ENCODE measurements around the gene ZNF79. TPM values are rescaled to one million over a fixed set of nuclear protein-coding genes. Genes with fewer than 3 reads are reported as not detected.
"Not testable (repeated sequence)": the region's sequence is repeated elsewhere in the genome, so short reads cannot be mapped to it uniquely, and the experiment has no call there.

ZNF79 gene
- total RNA-seq, 1 donor from 2014 or later, result 16.8 TPM

GRCh38 chr9:127451608-127451857 is 27.4 kb downstream of the ZNF79 start:
- intact Hi-C loops (cut with micrococcal nuclease), result loop anchor here (1.0 to 5.0 kb wide), 14 partner anchors 27 to 676 kb away; partner anchors contain the start of genes PTGES2, PTRH1, STXBP1 and TOR2A

GRCh38 chr9:127451858-127452656 is 27.9 kb downstream of the ZNF79 start:
- intact Hi-C loops (cut with micrococcal nuclease), result loop anchor here (1.0 to 5.0 kb wide), 15 partner anchors 28 to 675 kb away; partner anchors contain the start of genes PTGES2, PTRH1, STXBP1 and TOR2A

GRCh38 chr9:127452691-127453090 is 28.5 kb downstream of the ZNF79 start:
- intact Hi-C loops (cut with micrococcal nuclease), result loop anchor here (1.0 to 5.0 kb wide), 3 partner anchors 320 to 675 kb away; partner anchors contain the start of gene PTGES2

GRCh38 chr9:127455324-127455992 is 31.3 kb downstream of the ZNF79 start:
- intact Hi-C loops (cut with micrococcal nuclease), result loop anchor here (1.0 kb wide), 4 partner anchors 144 to 515 kb away; no protein-coding TSS in a partner anchor

GRCh38 chr9:127457191-127457878 is 33.2 kb downstream of the ZNF79 start:
- intact Hi-C loops (cut with micrococcal nuclease), result no loop called here

GRCh38 chr9:127458921-127459320 is 34.7 kb downstream of the ZNF79 start:
- intact Hi-C loops (cut with micrococcal nuclease), result no loop called here

- intact Hi-C loops (cut with micrococcal nuclease), result no loop called here
These were observed 39.2 kb downstream of the ZNF79 start for GRCh38 chr9:127463382-127463781.

GRCh38 chr9:127463911-127464310 is 39.7 kb downstream of the ZNF79 start:
- intact Hi-C loops (cut with micrococcal nuclease), result no loop called here

GRCh38 chr9:127466407-127466917 is 42.3 kb downstream of the ZNF79 start:
- intact Hi-C loops (cut with micrococcal nuclease), result not testable (repeated sequence)

- intact Hi-C loops (cut with micrococcal nuclease), result no loop called here
These were observed 43.4 kb downstream of the ZNF79 start for GRCh38 chr9:127467621-127468020.

GRCh38 chr9:127470662-127471061 is 46.5 kb downstream of the ZNF79 start:
- intact Hi-C loops (cut with micrococcal nuclease), result no loop called here

GRCh38 chr9:127473501-127473900 is 49.3 kb downstream of the ZNF79 start:
- intact Hi-C loops (cut with micrococcal nuclease), result no loop called here

- intact Hi-C loops (cut with micrococcal nuclease), result no loop called here
These were observed 49.8 kb downstream of the ZNF79 start for GRCh38 chr9:127473932-127474331.

GRCh38 chr9:127474592-127474991 is 50.4 kb downstream of the ZNF79 start:
- intact Hi-C loops (cut with micrococcal nuclease), result no loop called here

- intact Hi-C loops (cut with micrococcal nuclease), result no loop called here
These were observed 55.4 kb downstream of the ZNF79 start for GRCh38 chr9:127479507-127480081.

GRCh38 chr9:127482662-127483061 is 58.5 kb downstream of the ZNF79 start:
- intact Hi-C loops (cut with micrococcal nuclease), result no loop called here

GRCh38 chr9:127485995-127486394 is 61.8 kb downstream of the ZNF79 start:
- intact Hi-C loops (cut with micrococcal nuclease), result no loop called here

GRCh38 chr9:127488946-127489345 is 64.8 kb downstream of the ZNF79 start:
- intact Hi-C loops (cut with micrococcal nuclease), result no loop called here

- intact Hi-C loops (cut with micrococcal nuclease), result no loop called here
These were observed 65.4 kb downstream of the ZNF79 start for GRCh38 chr9:127489471-127490115.

- intact Hi-C loops (cut with micrococcal nuclease), result no loop called here
These were observed 66.5 kb downstream of the ZNF79 start for GRCh38 chr9:127490535-127491230.
